GM12878 (cell line): ENCODE results near the gene PRKN.

Source experiments
- CTCF ChIP-seq, 3 experiments: IDR thresholded peaks in 2 of 3; conservative IDR thresholded peaks in 1 of 3; 2 replicates each; pipeline ENCODE4 v1.5.1; 2011; ENCODE audit warnings: low read depth in 3 of 3, low read length in 3 of 3, mild to moderate bottlenecking in 3 of 3, control low read depth in 2 of 3, moderate library complexity in 2 of 3, inconsistent platforms in 1 of 3, mixed read lengths in 1 of 3; ENCODE audit not compliant: control insufficient read depth in 2 of 3, insufficient read depth in 1 of 3; ENCODE audit errors: extremely low read depth in 1 of 3
- FOXM1 ChIP-seq: IDR thresholded peaks from 2 replicates; pipeline ENCODE4 v1.6.1; 2012; ENCODE audit warnings: low read depth, mild to moderate bottlenecking, inconsistent platforms, low read length, moderate library complexity
- HDAC2 ChIP-seq: fragments of 200-600 bp; sonication (generic); IDR thresholded peaks from 2 replicates; pipeline ENCODE4 v1.6.1; 2017
- MAX ChIP-seq: IDR thresholded peaks from 2 replicates; pipeline ENCODE4 v1.6.1; 2012; ENCODE audit warnings: low read depth, low read length, improper control_type of control experiment
- MEF2A ChIP-seq: IDR thresholded peaks from 2 replicates; pipeline ENCODE4 v1.6.1; 2011; ENCODE audit warnings: low read depth, mild to moderate bottlenecking, low read length, moderate library complexity; ENCODE audit not compliant: insufficient read depth
- MLLT1 ChIP-seq: fragments of 450-650 bp; IDR thresholded peaks from 2 replicates; pipeline ENCODE4 v1.6.1; 2016; ENCODE audit warnings: mild to moderate bottlenecking
- NR2C1 ChIP-seq: fragments of 450-650 bp; IDR thresholded peaks from 2 replicates; pipeline ENCODE4 v1.6.1; 2017; ENCODE audit warnings: antibody characterized with exemption, mild to moderate bottlenecking, moderate library complexity
- POLR2A ChIP-seq: IDR thresholded peaks from 2 replicates; pipeline ENCODE4 v1.6.1; 2011; ENCODE audit warnings: low read depth, mild to moderate bottlenecking, low read length
- RELA ChIP-seq: fragments of 450-650 bp; IDR thresholded peaks from 2 replicates; pipeline ENCODE4 v1.8.0; 2014; ENCODE audit warnings: borderline replicate concordance; ENCODE audit not compliant: partially characterized antibody
- REST ChIP-seq: IDR thresholded peaks from 2 replicates; pipeline ENCODE4 v1.6.1; 2012; ENCODE audit warnings: mild to moderate bottlenecking, low read depth, low read length
- SMC3 ChIP-seq: IDR thresholded peaks from 2 replicates; pipeline ENCODE4 v1.6.1; 2011; ENCODE audit warnings: low read length, improper control_type of control experiment, borderline replicate concordance
- SREBF2 ChIP-seq: IDR thresholded peaks from 2 replicates; pipeline ENCODE4 v1.6.1; 2012; ENCODE audit warnings: mild to moderate bottlenecking, low read length
- YY1 ChIP-seq: IDR thresholded peaks from 2 replicates; pipeline ENCODE4 v1.6.1; 2011; ENCODE audit warnings: low read depth, mild to moderate bottlenecking, low read length

GRCh38 chr6:162165479-162165878 is 562.1 kb downstream of the PRKN start:
- TF ChIP-seq YY1, result no peak
- no peak for TF ChIP-seq MLLT1
- TF ChIP-seq CTCF (IDR thresholded peaks at IDR 0.05 in 2 of 3, conservative IDR thresholded peaks at IDR 0.05 in 1 of 3; ENCODE audit: control insufficient read depth in 2 of 3, extremely low read depth in 1 of 3, insufficient read depth in 1 of 3, low read depth in 3 of 3, low read length in 3 of 3), result no peak
- no peak for TF ChIP-seq FOXM1
- no peak for TF ChIP-seq RELA
- TF ChIP-seq SMC3, result no peak
- no peak for TF ChIP-seq NR2C1
- TF ChIP-seq POLR2A, result no peak
- no peak for TF ChIP-seq MEF2A
- no peak for TF ChIP-seq REST
- no peak for TF ChIP-seq SREBF2
- TF ChIP-seq HDAC2, result no peak
- no peak for TF ChIP-seq MAX
